Body of pancreas (tissue), 4 donors: ENCODE results near the gene PHETA1. TPM values are rescaled to one million over a fixed set of nuclear protein-coding genes. Genes with fewer than 3 reads are reported as not detected.
A peak's percentile ranks its signal among the peaks of the same experiment; 100 is the strongest.

ENCODE experiments used
- ATAC-seq: fragments of 150-250 bp; one replicate; pipeline ENCODE4 v1.9.1; 2016
- DNase-seq, 4 donors: peaks; one replicate each; pipeline ENCODE4 v3.0.0-alpha.2; 2019
- H3K27ac ChIP-seq, 4 donors: fragments of 200-600 bp; sonication (generic); 1 replicate in 3 of 4; 2 replicates in 1 of 4; pipeline versions ENCODE4 v1.5.1 to v1.6.1; 2016 to 2019; ENCODE audit warnings: mild to moderate bottlenecking in 1 of 4, mixed read lengths in 1 of 4, moderate library complexity in 1 of 4
- H3K27me3 ChIP-seq, 2 donors: fragments of 200-600 bp; sonication (generic); one replicate each; pipeline ENCODE4 v1.6.0; 2016; ENCODE audit warnings: mild to moderate bottlenecking in 1 of 2
- H3K36me3 ChIP-seq, 2 donors: fragments of 200-600 bp; sonication (generic); replicated peaks in 1 of 2; 2 replicates each; pipeline ENCODE4 v1.5.1; 2016; ENCODE audit warnings: low read depth in 2 of 2; ENCODE audit not compliant: insufficient read depth in 1 of 2
- H3K4me1 ChIP-seq: fragments of 200-600 bp; sonication (generic); one replicate; pipeline ENCODE4 v1.6.0; 2016
- H3K4me3 ChIP-seq, 2 donors: fragments of 200-600 bp; sonication (generic); 1 replicate in 1 of 2; 2 replicates in 1 of 2; pipeline ENCODE4 v1.5.1; 2016 to 2019
- H3K9me3 ChIP-seq, 3 donors: fragments of 200-600 bp; sonication (generic); 1 replicate in 2 of 3; 2 replicates in 1 of 3; pipeline ENCODE4 v1.5.1; 2016
- CTCF ChIP-seq, 7 experiments: fragments of 450-650 bp in 4 of 7; fragments of 200-600 bp in 3 of 7; sonication (generic) in 3 of 7; IDR thresholded peaks; one replicate each; pipeline ENCODE4 v1.5.1; 2016 to 2019; ENCODE audit warnings: antibody characterized with exemption in 7 of 7
- POLR2A ChIP-seq, 3 donors: fragments of 450-650 bp; IDR thresholded peaks; one replicate each; pipeline ENCODE4 v1.6.1; 2016; ENCODE audit warnings: antibody characterized with exemption in 3 of 3, mild to moderate bottlenecking in 2 of 3
- WGBS, 2 donors: methylation state at CpG; one replicate each; pipeline ENCODE4 v1.1.5; 2017; 5-methylcytosine and 5-hydroxymethylcytosine counted together
- intact Hi-C: fragments of 100-400 bp; cut with DNase I; formaldehyde crosslinking; loops from one replicate; pipeline ENCODE4 v1.15.1; 2023
- total RNA-seq, 2 donors: library from RNA; depleted of rRNA; stranded (reverse); fragments of >200 nt; gene quantifications; one replicate each; pipeline ENCODE4 v1.1.0, GENCODE V29; 2016

Gene PHETA1
- total RNA-seq, 2 donors from 2014 or later = 20.4 to 31.4 TPM

- TF ChIP-seq POLR2A (IDR thresholded peaks at IDR 0.05) (no peak), CTCF (IDR thresholded peaks at IDR 0.05) (no peak)
- intact Hi-C loops = no loop called here
- WGBS, 2 donors = 91 to 100% methylated on average over 7 to 56 of the region's 59 CpGs
- no peak for ATAC-seq
- H3K4me3 ChIP-seq = no peak overlapping the region
- no peaks in the 10 kb centered on the region for H3K36me3 ChIP-seq
- H3K9me3 ChIP-seq = no peaks in the 10 kb centered on the region
- no peaks in the 10 kb centered on the region for H3K27me3 ChIP-seq
- peaks cover 75% of the 10 kb centered on the region for H3K4me1 ChIP-seq
- H3K27ac ChIP-seq = peak overlapping the region; percentile 52 to 70 (median 68)
- DNase-seq = no peak
These were observed 6.0 kb downstream of the PHETA1 start for GRCh38 chr12:111362687-111363475.

- 42 to 51% methylated on average over 4 to 18 of the region's 18 CpGs for WGBS, 2 donors
- Histone ChIP-seq H3K4me3 (no peak overlapping the region), H3K9me3 (no peaks in the 10 kb centered on the region), H3K4me1 (peaks cover 66% of the 10 kb centered on the region), H3K36me3 (no peaks in the 10 kb centered on the region), H3K27ac (peak overlapping the region; percentile 52 to 70 (median 68)), H3K27me3 (no peaks in the 10 kb centered on the region)
- TF ChIP-seq POLR2A (IDR thresholded peaks at IDR 0.05) = no peak
- TF ChIP-seq CTCF (IDR thresholded peaks at IDR 0.05) = peak in 2 of 7 experiments; percentile 3 to 17
- DNase-seq = peak; percentile 78 to 94 (median 88)
- intact Hi-C loops = no loop called here
- peak; percentile 66 for ATAC-seq
These were observed 6.9 kb downstream of the PHETA1 start for GRCh38 chr12:111361717-111362576.

GRCh38 chr12:111361073-111361716, 7.7 kb downstream of the PHETA1 start:
- Histone ChIP-seq H3K4me3 (no peak overlapping the region), H3K27me3 (no peaks in the 10 kb centered on the region), H3K4me1 (peaks cover 58% of the 10 kb centered on the region), H3K9me3 (no peaks in the 10 kb centered on the region), H3K36me3 (no peaks in the 10 kb centered on the region), H3K27ac (peak overlapping the region; percentile 52 to 70 (median 68))
- DNase-seq (no peak), ATAC-seq (no peak)
- TF ChIP-seq POLR2A (IDR thresholded peaks at IDR 0.05) = no peak
- no peak for TF ChIP-seq CTCF (IDR thresholded peaks at IDR 0.05)
- WGBS, 2 donors = 52 to 54% methylated on average over 12 to 13 of the region's 13 CpGs
- intact Hi-C loops = no loop called here

- Histone ChIP-seq H3K9me3 (no peaks in the 10 kb centered on the region), H3K36me3 (no peaks in the 10 kb centered on the region), H3K27me3 (no peaks in the 10 kb centered on the region), H3K4me3 (no peak overlapping the region), H3K4me1 (peaks cover 51% of the 10 kb centered on the region), H3K27ac (no peak overlapping the region)
- ATAC-seq = no peak
- DNase-seq = peak in 1 of 4 donors; percentile 31
- intact Hi-C loops = no loop called here
- TF ChIP-seq CTCF (IDR thresholded peaks at IDR 0.05) (no peak), POLR2A (IDR thresholded peaks at IDR 0.05) (no peak)
- 57 to 58% methylated on average over 9 of the region's 9 CpGs for WGBS, 2 donors
These were observed 8.5 kb downstream of the PHETA1 start for GRCh38 chr12:111360325-111360930.
